Measurements from ENCODE around the gene CPNE9.
"Not testable (repeated sequence)": the region's sequence is repeated elsewhere in the genome, so short reads cannot be mapped to it uniquely, and the experiment has no call there.

The CPNE9 gene

DNA sequence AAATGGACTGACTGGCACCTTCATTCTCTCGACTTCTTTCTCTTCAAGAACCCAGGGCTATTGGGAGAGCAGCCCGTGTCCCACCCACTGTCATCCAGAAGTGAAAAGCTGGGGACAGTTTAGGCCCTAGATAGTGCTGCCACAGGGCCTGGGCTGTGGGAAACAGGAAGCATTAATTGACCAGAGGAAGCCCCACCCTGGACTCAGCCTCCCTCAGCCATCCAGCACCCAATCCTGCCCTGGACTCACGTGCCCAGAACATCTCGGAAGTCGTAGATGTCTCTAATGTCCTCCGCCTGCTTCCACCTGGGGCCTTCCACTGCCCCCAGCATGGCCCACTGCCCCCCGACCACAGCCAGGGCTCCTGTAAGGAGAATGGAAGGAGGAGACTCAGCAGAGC lies 63.8 kb downstream of the CPNE9 start:
- Mint-ChIP-seq H3K4me1 (ENCODE audit: low read depth) (peaks cover 17% of the 10 kb centered on the region), H3K27ac (no peak overlapping the region), H3K27me3 (no peaks in the 10 kb centered on the region), H3K9me3 (ENCODE audit: low read depth) (no peaks in the 10 kb centered on the region), H3K36me3 (no peaks in the 10 kb centered on the region), H3K4me3 (no peak overlapping the region)

DNA sequence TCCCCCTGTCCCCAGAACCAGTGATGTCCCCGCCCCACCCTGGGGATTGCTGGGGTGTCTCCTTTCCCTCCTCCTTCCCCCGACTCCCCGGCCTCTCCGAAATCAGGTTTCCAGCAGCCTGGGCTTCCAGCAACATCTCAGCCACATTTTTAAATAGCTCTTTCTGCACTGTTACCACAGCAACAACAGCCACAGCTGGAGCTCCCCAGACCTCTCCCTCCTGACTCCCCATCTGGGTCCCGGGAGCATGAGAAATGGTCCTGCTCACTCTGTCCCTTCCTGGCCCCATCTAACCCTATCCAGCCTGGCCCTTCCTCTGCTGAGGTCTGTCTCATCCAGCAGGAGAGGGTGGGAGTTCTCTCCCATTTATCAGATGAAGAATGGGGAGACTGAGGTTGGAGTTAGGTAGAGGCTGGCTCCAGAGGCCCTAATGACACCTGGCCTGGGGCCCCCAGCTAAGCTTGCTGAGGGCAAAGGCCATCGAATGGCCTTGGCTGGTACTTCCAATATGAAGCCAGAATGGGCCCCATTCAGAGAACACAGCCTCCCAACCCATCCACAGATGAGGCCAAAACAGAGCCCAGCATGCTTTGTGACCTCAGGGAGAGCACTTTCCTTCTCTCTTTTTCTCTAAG lies 64.6 kb downstream of the CPNE9 start:
- peaks cover 17% of the 10 kb centered on the region for H3K4me1 Mint-ChIP-seq (ENCODE audit: low read depth)
- peak overlapping the region; percentile 28 for H3K27ac Mint-ChIP-seq
- no peaks in the 10 kb centered on the region for H3K36me3 Mint-ChIP-seq
- H3K27me3 Mint-ChIP-seq = no peaks in the 10 kb centered on the region
- H3K9me3 Mint-ChIP-seq (ENCODE audit: low read depth) = no peaks in the 10 kb centered on the region
- no peak overlapping the region for H3K4me3 Mint-ChIP-seq

DNA sequence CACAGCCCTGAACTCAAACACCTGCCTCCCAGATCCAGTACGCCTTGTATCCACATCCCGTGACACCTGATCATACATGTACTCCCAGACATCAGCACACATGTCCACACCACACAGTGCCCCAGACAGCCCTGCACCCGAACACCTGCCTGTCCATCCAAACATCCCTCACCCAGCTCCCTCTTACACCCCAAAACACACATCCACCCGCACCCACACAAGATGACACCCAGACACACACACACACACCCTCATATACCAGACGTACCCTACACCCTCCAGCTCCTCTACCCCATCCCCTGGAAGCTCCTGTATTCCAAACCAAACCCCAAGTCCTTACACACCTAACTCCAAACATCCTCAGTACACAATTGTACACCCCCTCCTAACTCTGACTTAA lies 65.4 kb downstream of the CPNE9 start:
- peak overlapping the region; percentile 54 for H3K27ac Mint-ChIP-seq
- H3K9me3 Mint-ChIP-seq (ENCODE audit: low read depth) = no peaks in the 10 kb centered on the region
- no peaks in the 10 kb centered on the region for H3K27me3 Mint-ChIP-seq
- H3K4me3 Mint-ChIP-seq = peak overlapping the region; percentile 72
- no peaks in the 10 kb centered on the region for H3K36me3 Mint-ChIP-seq
- H3K4me1 Mint-ChIP-seq (ENCODE audit: low read depth) = peaks cover 15% of the 10 kb centered on the region

DNA sequence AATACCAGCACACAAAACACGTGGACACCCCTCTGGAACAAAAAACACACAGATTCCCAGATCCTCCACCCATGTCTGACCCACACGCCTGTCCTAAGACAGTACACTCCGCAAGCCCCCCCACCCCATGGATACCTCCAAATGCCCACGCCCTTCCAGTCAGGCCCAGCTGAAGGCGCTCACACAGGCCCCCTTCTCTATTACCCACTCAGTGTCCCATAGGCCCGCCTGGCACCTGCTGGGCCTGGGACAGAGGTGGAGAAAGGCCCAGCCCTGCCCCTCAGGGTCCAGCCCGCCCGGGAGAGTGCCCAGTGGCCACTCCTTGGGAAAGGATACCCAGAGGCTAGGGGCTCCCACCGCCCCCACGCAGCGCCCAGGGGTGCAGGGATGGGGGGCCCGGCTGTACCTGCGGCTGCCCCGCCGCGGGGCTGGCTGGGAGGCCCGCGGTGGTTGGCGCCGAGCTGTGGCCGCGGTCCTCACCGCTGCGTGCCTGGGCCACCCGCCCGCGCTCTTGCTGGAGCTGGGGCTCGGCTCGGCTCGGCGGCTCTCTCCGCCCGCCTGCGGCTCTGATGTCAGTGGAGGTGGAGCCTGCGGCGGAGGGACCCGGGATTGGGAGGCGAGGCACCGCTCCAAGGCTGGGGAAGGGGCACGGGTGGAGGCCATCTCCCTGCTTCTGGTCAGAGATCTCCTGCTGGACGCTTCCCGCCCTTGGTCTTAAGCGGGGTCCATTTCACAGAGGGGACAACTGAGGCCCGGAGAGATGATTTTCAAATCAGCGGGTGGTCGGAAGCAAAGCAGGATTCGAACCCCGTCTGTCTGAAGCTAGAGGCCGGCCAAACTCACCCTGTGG lies 66.0 kb downstream of the CPNE9 start, which contains the start of gene CAMK1:
CAMK1 (minus strand) TSS at position 522 of the 850 bp plus-strand sequence. CDS start 2,198 bp downstream, outside the sequence.
- Mint-ChIP-seq H3K4me3 (peak within 1 kb of the TSS; percentile 72), H3K27me3 (no peaks in the 10 kb centered on the region), H3K9me3 (ENCODE audit: low read depth) (no peaks in the 10 kb centered on the region), H3K4me1 (ENCODE audit: low read depth) (peaks cover 15% of the 10 kb centered on the region), H3K27ac (peak within 1 kb of the TSS; percentile 54), H3K36me3 (no peaks in the 10 kb centered on the region)

DNA sequence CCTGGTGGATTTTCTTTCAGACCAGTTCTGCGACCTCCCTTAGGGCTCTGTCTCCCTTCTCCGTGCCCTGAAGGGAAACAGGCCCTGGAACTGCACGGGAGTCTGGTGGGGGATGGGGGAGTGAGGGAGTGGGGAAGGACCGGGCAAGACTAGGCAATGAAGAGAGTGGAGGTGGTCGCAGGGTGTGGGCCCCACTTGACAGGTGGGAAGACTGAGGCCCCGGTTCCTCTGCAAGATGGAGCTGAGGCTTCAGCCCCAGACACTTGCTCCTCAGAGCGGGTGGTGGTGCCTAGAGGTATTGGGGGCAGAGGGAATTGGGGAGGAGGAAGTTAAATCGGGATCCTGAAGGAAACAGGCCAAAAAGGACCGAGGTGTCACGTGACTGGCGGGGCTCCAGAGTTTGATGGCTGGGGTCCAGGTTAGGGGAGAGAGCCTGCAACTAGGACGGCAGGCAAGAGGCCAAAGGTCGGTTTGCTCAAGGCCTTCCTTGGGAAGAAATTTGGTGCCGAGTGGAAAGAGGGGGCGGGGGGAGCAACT lies 66.7 kb downstream of the CPNE9 start:
- no peak overlapping the region for H3K27ac Mint-ChIP-seq
- peaks cover 18% of the 10 kb centered on the region for H3K4me1 Mint-ChIP-seq (ENCODE audit: low read depth)
- H3K36me3 Mint-ChIP-seq = no peaks in the 10 kb centered on the region
- H3K9me3 Mint-ChIP-seq (ENCODE audit: low read depth) = no peaks in the 10 kb centered on the region
- peak overlapping the region; percentile 40 for H3K4me3 Mint-ChIP-seq
- H3K27me3 Mint-ChIP-seq = no peaks in the 10 kb centered on the region

DNA sequence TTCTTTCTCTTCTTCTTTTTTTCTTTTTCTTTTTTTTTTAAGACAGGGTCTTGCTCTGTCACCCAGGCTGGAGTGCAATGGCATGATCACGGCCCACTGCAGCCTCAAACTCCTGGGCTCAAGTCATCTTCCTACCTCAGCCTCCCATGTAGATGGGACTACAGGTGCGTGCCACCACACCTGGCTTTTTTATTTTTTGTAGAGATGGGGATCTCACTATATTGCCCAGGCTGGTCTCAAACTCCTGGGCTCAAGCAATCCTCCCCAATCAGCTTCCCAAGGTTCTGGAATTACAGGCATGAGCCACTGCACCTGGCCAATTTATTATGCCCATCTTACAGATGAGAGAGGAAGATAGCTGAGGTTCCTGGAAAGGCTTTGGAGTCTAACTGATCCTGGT lies 67.4 kb downstream of the CPNE9 start:
- Mint-ChIP-seq H3K4me3 (peak overlapping the region; percentile 27), H3K4me1 (ENCODE audit: low read depth) (peaks cover 21% of the 10 kb centered on the region)
- H3K27me3 Mint-ChIP-seq; H3K36me3 Mint-ChIP-seq; H3K27ac Mint-ChIP-seq; H3K9me3 Mint-ChIP-seq (ENCODE audit: low read depth): not testable (repeated sequence)

DNA sequence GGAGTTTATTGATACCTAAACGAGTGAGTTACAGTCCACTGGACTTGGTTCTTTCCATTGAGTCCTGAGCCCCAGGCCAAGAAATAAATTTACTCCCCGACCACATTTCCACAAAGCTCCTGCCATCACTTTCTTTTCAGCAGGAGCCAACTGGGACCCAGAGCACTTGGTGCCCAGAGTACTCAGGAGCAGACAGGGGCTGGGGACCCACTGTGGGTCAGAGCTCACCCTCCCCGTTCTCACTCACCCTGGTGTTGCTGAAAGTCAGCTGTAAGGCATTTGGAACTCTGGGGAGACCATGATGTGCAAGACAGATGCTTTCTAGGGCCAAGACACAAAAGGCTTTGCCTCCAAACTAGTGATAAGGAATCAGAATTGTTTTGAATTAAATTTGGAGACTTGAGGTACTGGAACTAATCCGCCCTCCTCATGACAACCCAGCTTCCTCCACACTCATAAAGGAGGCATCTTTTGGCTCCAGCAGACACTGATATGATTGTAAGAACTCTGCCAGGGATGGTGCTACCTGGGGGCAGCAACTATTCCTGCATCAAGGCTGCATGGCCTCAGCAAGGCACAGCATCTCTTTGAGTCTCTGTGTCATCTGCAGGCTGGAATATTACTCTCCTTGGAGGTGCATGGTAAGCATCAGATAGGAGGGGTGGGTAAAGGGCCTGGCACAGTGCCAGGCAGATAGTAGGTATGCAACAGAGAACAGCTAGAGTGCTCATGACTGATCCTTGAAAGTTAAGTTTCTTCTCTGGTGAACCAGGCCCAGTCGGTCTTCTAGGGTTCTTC lies 73.5 kb downstream of the CPNE9 start:
- Mint-ChIP-seq H3K27me3 (no peaks in the 10 kb centered on the region), H3K9me3 (ENCODE audit: low read depth) (no peaks in the 10 kb centered on the region), H3K36me3 (peaks cover 8% of the 10 kb centered on the region), H3K4me3 (peak overlapping the region; percentile 84), H3K4me1 (ENCODE audit: low read depth) (peaks cover 58% of the 10 kb centered on the region), H3K27ac (peak overlapping the region; percentile 96)

DNA sequence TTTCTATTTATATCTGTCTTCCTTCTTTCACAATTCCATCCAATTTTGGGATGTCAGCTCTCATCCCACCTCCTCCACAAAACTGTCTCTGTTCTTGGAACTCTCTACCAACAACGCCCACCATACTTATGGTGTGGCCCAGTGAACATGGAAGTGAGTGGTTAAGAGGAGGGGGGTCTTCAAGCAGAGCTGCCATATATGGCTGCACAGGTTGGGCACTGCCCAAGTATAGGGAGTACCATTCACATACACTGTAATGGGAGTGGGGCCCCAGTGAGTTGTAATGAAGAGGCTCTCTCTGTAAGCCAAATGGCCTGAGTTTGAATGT lies 74.0 kb downstream of the CPNE9 start:
- peak overlapping the region; percentile 84 for H3K4me3 Mint-ChIP-seq
- peak overlapping the region; percentile 96 for H3K27ac Mint-ChIP-seq
- peaks cover 8% of the 10 kb centered on the region for H3K36me3 Mint-ChIP-seq
- peaks cover 64% of the 10 kb centered on the region for H3K4me1 Mint-ChIP-seq (ENCODE audit: low read depth)
- H3K9me3 Mint-ChIP-seq (ENCODE audit: low read depth) = no peaks in the 10 kb centered on the region
- no peaks in the 10 kb centered on the region for H3K27me3 Mint-ChIP-seq

DNA sequence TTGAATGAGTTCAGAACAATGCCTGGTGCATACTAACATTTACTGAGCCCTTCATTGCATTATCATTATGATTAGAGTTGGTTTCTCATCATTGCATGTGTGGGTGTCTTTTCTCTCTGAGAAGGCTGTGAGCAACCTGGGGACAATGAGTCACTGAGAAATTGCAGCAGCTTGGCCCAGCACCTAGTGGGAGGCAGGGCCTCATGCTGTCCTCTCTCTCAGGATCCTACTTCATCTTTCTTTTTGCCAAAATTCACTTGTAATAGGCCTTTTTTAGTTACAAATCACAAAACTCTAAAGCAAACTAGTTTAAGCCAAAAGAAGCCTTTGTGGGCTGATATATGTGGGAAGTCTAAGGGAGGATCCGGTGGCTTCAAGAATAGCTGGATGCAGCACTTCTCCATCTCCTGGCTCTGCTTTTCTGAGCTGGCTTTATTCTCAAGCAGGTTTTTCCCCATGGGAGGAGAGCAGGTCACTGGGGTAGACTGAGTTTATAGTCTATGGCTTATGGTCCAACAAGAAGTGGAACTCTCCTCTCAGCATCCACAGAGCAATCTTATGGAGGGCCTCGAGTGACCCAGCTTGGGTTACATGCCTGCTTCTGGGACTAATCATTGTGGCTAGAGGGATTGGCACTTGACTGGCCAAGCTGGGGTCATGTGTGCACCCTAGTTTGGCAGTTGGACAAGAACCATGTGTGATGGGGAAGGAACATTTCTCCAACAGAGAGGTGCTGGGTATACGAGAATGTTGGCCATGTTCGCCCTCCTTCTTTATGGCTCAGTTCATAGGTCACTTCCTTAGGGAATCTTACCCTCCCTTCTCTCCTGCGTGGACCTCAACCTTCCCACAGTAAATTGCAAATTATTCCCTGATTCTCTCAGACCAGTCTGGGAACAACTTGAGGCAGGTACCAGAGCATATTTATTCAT lies 74.8 kb downstream of the CPNE9 start:
- Mint-ChIP-seq H3K4me3 (peak overlapping the region; percentile 84), H3K27me3 (no peaks in the 10 kb centered on the region), H3K36me3 (peaks cover 10% of the 10 kb centered on the region), H3K9me3 (ENCODE audit: low read depth) (no peaks in the 10 kb centered on the region), H3K4me1 (ENCODE audit: low read depth) (peaks cover 68% of the 10 kb centered on the region), H3K27ac (peak overlapping the region; percentile 96)

DNA sequence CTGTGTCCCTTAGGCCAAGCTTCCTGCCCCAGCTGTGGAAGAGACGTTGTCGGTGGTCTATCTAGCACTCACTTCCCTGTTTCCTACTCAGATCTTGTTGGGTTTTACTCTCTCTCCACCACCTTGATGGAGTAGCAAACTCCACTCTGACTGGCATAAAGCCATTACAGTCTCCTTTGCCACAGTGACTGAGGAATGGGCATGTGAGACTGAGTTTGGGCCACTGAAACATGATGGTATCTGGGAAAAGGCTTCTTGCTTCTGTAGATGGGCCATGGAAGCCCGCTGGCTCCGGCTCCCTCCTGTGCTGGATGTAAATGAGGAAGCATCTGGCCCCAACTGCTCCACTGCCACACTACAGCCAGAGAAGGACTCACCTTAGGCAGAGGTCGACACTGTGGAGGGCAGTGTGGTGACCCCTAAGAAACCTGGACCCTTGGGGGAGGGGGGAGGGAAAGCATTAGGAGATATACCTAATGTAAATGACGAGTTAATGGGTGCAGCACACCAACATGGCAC lies 75.5 kb downstream of the CPNE9 start:
- Mint-ChIP-seq H3K27me3 (no peaks in the 10 kb centered on the region), H3K27ac (peak overlapping the region; percentile 96), H3K36me3 (peaks cover 10% of the 10 kb centered on the region), H3K4me3 (peak overlapping the region; percentile 84), H3K4me1 (ENCODE audit: low read depth) (peaks cover 68% of the 10 kb centered on the region), H3K9me3 (ENCODE audit: low read depth) (no peaks in the 10 kb centered on the region)
